DND-41 (cell line): ENCODE results near the gene SGPP1.

Source experiments
- CTCF ChIP-seq: IDR thresholded peaks from 2 replicates; pipeline ENCODE4 v1.5.1; 2012; ENCODE audit warnings: borderline replicate concordance, low read length, moderate library complexity, mild to moderate bottlenecking; ENCODE audit not compliant: poor library complexity, severe bottlenecking; ENCODE audit errors: extremely low read depth
- EZH2 ChIP-seq: IDR thresholded peaks from 3 replicates; pipeline ENCODE4 v1.6.1; 2012; ENCODE audit warnings: borderline replicate concordance, low read depth, mild to moderate bottlenecking, moderate library complexity, low read length, inconsistent platforms; ENCODE audit not compliant: severe bottlenecking

GRCh38 chr14:63682727-63683593 is 44.9 kb downstream of the SGPP1 start:
- TF ChIP-seq CTCF (no peak), EZH2 (no peak)
